Neural progenitor cell (in vitro differentiated cells): ENCODE results near the gene CASK. TPM values are rescaled to one million over a fixed set of nuclear protein-coding genes. Genes with fewer than 3 reads are reported as not detected.
"Not testable (repeated sequence)": the region's sequence is repeated elsewhere in the genome, so short reads cannot be mapped to it uniquely, and the experiment has no call there.

ENCODE experiments used
- DNase-seq: peaks from one replicate; pipeline ENCODE4 v3.0.0-alpha.2; 2016; ENCODE audit warnings: low spot score
- H2AFZ ChIP-seq: fragments of 200-600 bp; sonication (generic); replicated peaks from 2 replicates; pipeline ENCODE4 v1.6.1; 2016; ENCODE audit warnings: antibody characterized with exemption
- H3F3A ChIP-seq: fragments of 200-600 bp; sonication (generic); 2 replicates; pipeline ENCODE4 v1.6.1; 2016; ENCODE audit warnings: antibody characterized with exemption, low read depth
- H3K27ac ChIP-seq: fragments of 200-600 bp; sonication (generic); 2 replicates; pipeline ENCODE4 v1.5.1; 2016; ENCODE audit warnings: mild to moderate bottlenecking
- H3K27me3 ChIP-seq: fragments of 200-600 bp; sonication (generic); 2 replicates; pipeline ENCODE4 v1.6.1; 2016; ENCODE audit warnings: mild to moderate bottlenecking, moderate library complexity
- H3K36me3 ChIP-seq: fragments of 200-600 bp; sonication (generic); 2 replicates; pipeline ENCODE4 v1.5.1; 2016
- H3K4me1 ChIP-seq: fragments of 200-600 bp; sonication (generic); 2 replicates; pipeline ENCODE4 v1.6.1; 2016; ENCODE audit warnings: mixed run types
- H3K4me2 ChIP-seq: fragments of 200-600 bp; sonication (generic); 2 replicates; pipeline ENCODE4 v1.6.1; 2016
- H3K4me3 ChIP-seq: fragments of 200-600 bp; sonication (generic); 2 replicates; pipeline ENCODE4 v1.5.1; 2016
- H3K79me2 ChIP-seq: fragments of 200-600 bp; sonication (generic); 2 replicates; pipeline ENCODE4 v1.6.1; 2016; ENCODE audit warnings: low read depth
- H3K9ac ChIP-seq: fragments of 200-600 bp; sonication (generic); 2 replicates; pipeline ENCODE4 v1.6.1; 2016
- H3K9me3 ChIP-seq: fragments of 200-600 bp; sonication (generic); 2 replicates; pipeline ENCODE4 v1.5.1; 2016; ENCODE audit warnings: low read depth
- H4K20me1 ChIP-seq: fragments of 200-600 bp; sonication (generic); 2 replicates; pipeline ENCODE4 v1.6.1; 2016; ENCODE audit warnings: low read depth
- H3K27ac Mint-ChIP-seq: 3 replicates; pipeline ENCODE4 v1.8.0; 2021; ENCODE audit warnings: mixed read lengths
- H3K27me3 Mint-ChIP-seq: 2 replicates; pipeline ENCODE4 v1.8.0; 2022; ENCODE audit warnings: low read depth, mild to moderate bottlenecking, inconsistent platforms, moderate library complexity, mixed read lengths; ENCODE audit not compliant: insufficient read depth
- H3K36me3 Mint-ChIP-seq: 3 replicates; pipeline ENCODE4 v1.8.0; 2021; ENCODE audit warnings: mixed read lengths
- H3K4me1 Mint-ChIP-seq: 3 replicates; pipeline ENCODE4 v1.8.0; 2021; ENCODE audit warnings: mixed read lengths
- H3K4me3 Mint-ChIP-seq: 3 replicates; pipeline ENCODE4 v1.8.0; 2021; ENCODE audit warnings: mild to moderate bottlenecking, moderate library complexity, mixed read lengths
- H3K9me3 Mint-ChIP-seq: 3 replicates; pipeline ENCODE4 v1.8.0; 2020; ENCODE audit warnings: mixed read lengths
- CTCF ChIP-seq: fragments of 200-600 bp; sonication (generic); IDR thresholded peaks from 2 replicates; pipeline ENCODE4 v1.5.1; 2017; ENCODE audit warnings: antibody characterized with exemption, mild to moderate bottlenecking
- EZH2 ChIP-seq: fragments of 200-600 bp; sonication (generic); IDR thresholded peaks from 2 replicates; pipeline ENCODE4 v1.6.1; 2017; ENCODE audit warnings: antibody characterized with exemption, mild to moderate bottlenecking, moderate library complexity
- EZH2phosphoT487 ChIP-seq: fragments of 200-600 bp; sonication (generic); IDR thresholded peaks from 2 replicates; pipeline ENCODE4 v1.6.1; 2017; ENCODE audit warnings: antibody characterized with exemption
- total RNA-seq: library from RNA; depleted of rRNA; stranded (reverse); fragments of >200 nt; gene quantifications from 2 replicates; pipeline ENCODE4 v1.2.3, GENCODE V29; 2015; ENCODE audit warnings: low replicate concordance

Gene CASK
- total RNA-seq, 1 donor from 2014 or later: 85.4 TPM

DNA sequence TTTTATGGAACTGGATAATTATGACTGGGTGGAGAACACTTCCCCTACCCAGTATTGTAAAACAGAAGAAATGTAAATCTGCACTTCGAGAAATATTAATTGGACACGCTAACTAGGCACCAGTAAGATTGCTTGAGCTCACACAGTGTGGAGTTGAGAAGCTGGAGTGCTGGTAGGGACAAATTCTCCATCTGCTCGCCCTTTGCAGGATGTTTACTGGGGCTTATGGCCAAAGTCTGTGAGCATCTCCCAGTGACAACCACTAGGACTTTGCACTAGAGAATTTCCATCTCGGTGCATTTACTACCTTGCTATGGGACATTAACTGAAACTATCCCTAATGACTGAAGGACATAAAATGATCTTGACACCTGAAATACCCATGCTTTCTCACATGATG is 268.3 kb downstream of the CASK start:
- peaks cover 2% of the 10 kb centered on the region for H3K27me3 Mint-ChIP-seq

GRCh38 chrX:41653125-41653524 is 270.2 kb downstream of the CASK start:
- H3K27ac Mint-ChIP-seq: no peak overlapping the region
- no peaks in the 10 kb centered on the region for H3F3A ChIP-seq
- H3K4me3 ChIP-seq: no peak overlapping the region
- no peak overlapping the region for H3K9ac ChIP-seq
- H4K20me1 ChIP-seq: no peaks in the 10 kb centered on the region
- H3K36me3 Mint-ChIP-seq: peaks cover 24% of the 10 kb centered on the region
- no peak overlapping the region for H3K27ac ChIP-seq
- no peaks in the 10 kb centered on the region for H3K4me1 Mint-ChIP-seq
- TF ChIP-seq CTCF (no peak), EZH2phosphoT487 (no peak), EZH2 (no peak)
- no peaks in the 10 kb centered on the region for H3K27me3 ChIP-seq
- H3K4me2 ChIP-seq: no peak overlapping the region
- H3K4me1 ChIP-seq: no peaks in the 10 kb centered on the region
- peaks cover 5% of the 10 kb centered on the region for H3K36me3 ChIP-seq
- H3K4me3 Mint-ChIP-seq: no peak overlapping the region
- DNase-seq: no peak
- H3K9me3 Mint-ChIP-seq: peaks cover 10% of the 10 kb centered on the region
- no peaks in the 10 kb centered on the region for H3K79me2 ChIP-seq
- no peak overlapping the region for H2AFZ ChIP-seq
- no peaks in the 10 kb centered on the region for H3K27me3 Mint-ChIP-seq
- H3K9me3 ChIP-seq: no peaks in the 10 kb centered on the region

More for the DNA sequence above, 268.3 kb downstream of the CASK start:
- Histone ChIP-seq H3F3A (no peaks in the 10 kb centered on the region), H3K27ac (no peak overlapping the region), H3K79me2 (no peaks in the 10 kb centered on the region), H3K9ac (no peak overlapping the region), H3K36me3 (peaks cover 5% of the 10 kb centered on the region), H3K4me2 (no peak overlapping the region), H3K4me3 (no peak overlapping the region), H4K20me1 (no peaks in the 10 kb centered on the region), H3K4me1 (no peaks in the 10 kb centered on the region), H2AFZ (no peak overlapping the region), H3K27me3 (no peaks in the 10 kb centered on the region), H3K9me3 (no peaks in the 10 kb centered on the region)
- TF ChIP-seq EZH2 (no peak), EZH2phosphoT487 (no peak), CTCF (no peak)
- H3K36me3 Mint-ChIP-seq: peaks cover 19% of the 10 kb centered on the region
- no peak overlapping the region for H3K27ac Mint-ChIP-seq
- H3K4me3 Mint-ChIP-seq: no peak overlapping the region
- peaks cover 4% of the 10 kb centered on the region for H3K9me3 Mint-ChIP-seq
- no peak for DNase-seq
- H3K4me1 Mint-ChIP-seq: no peaks in the 10 kb centered on the region

DNA sequence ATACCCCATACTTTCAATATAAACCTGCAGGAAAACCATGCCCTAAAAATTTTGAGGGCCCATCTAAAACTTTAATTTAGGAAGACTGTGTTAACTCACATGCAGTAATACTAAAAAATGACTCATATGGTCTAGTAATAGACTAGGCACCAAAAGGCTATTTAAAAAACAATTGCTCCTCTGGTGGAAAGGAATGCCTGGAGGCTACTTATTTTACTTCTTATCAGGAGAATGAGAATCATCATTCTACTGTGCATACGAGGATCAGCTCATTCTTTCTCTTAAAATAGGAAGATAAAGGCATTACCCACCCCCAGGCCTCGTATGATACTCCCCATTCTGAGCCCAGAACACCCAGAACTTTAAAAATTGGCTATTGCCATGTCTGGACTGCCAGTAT is 277.2 kb downstream of the CASK start:
- not testable (repeated sequence) for H3K27me3 Mint-ChIP-seq, H3K4me3 ChIP-seq, H4K20me1 ChIP-seq, H3K4me1 ChIP-seq, H3K9me3 ChIP-seq, H3F3A ChIP-seq, H3K4me3 Mint-ChIP-seq, H3K27ac Mint-ChIP-seq, H3K4me1 Mint-ChIP-seq, H3K4me2 ChIP-seq, H3K27ac ChIP-seq, DNase-seq, H2AFZ ChIP-seq, H3K36me3 ChIP-seq, H3K9ac ChIP-seq, H3K79me2 ChIP-seq, H3K27me3 ChIP-seq
- Mint-ChIP-seq H3K36me3 (peaks cover 29% of the 10 kb centered on the region), H3K9me3 (peaks cover 15% of the 10 kb centered on the region)

- H4K20me1 ChIP-seq: no peaks in the 10 kb centered on the region
- H3K79me2 ChIP-seq: no peaks in the 10 kb centered on the region
- H3K4me1 ChIP-seq: no peaks in the 10 kb centered on the region
- DNase-seq: no peak
- H3K27ac ChIP-seq: no peak overlapping the region
- H3K36me3 ChIP-seq: no peaks in the 10 kb centered on the region
- no peak overlapping the region for H3K4me3 Mint-ChIP-seq
- H3K9me3 Mint-ChIP-seq: peaks cover 3% of the 10 kb centered on the region
- H3K9me3 ChIP-seq: no peaks in the 10 kb centered on the region
- H3K4me1 Mint-ChIP-seq: no peaks in the 10 kb centered on the region
- no peaks in the 10 kb centered on the region for H3K27me3 ChIP-seq
- H3F3A ChIP-seq: no peaks in the 10 kb centered on the region
- no peak overlapping the region for H2AFZ ChIP-seq
- H3K4me2 ChIP-seq: no peak overlapping the region
- no peak overlapping the region for H3K27ac Mint-ChIP-seq
- no peak overlapping the region for H3K9ac ChIP-seq
- no peak for TF ChIP-seq EZH2
- no peak for TF ChIP-seq EZH2phosphoT487
- no peak for TF ChIP-seq CTCF
- no peak overlapping the region for H3K4me3 ChIP-seq
- H3K27me3 Mint-ChIP-seq: no peaks in the 10 kb centered on the region
- peaks cover 3% of the 10 kb centered on the region for H3K36me3 Mint-ChIP-seq
Observed at GRCh38 chrX:41634284-41634683, 289.1 kb downstream of the CASK start.
